ENCODE results near the gene SMCO2. TPM values are rescaled to one million over a fixed set of nuclear protein-coding genes. Genes with fewer than 3 reads are reported as not detected.

Gene SMCO2
- total and polyA plus RNA-seq, 2 donors, result 0.71 to 2.6 TPM

DNA sequence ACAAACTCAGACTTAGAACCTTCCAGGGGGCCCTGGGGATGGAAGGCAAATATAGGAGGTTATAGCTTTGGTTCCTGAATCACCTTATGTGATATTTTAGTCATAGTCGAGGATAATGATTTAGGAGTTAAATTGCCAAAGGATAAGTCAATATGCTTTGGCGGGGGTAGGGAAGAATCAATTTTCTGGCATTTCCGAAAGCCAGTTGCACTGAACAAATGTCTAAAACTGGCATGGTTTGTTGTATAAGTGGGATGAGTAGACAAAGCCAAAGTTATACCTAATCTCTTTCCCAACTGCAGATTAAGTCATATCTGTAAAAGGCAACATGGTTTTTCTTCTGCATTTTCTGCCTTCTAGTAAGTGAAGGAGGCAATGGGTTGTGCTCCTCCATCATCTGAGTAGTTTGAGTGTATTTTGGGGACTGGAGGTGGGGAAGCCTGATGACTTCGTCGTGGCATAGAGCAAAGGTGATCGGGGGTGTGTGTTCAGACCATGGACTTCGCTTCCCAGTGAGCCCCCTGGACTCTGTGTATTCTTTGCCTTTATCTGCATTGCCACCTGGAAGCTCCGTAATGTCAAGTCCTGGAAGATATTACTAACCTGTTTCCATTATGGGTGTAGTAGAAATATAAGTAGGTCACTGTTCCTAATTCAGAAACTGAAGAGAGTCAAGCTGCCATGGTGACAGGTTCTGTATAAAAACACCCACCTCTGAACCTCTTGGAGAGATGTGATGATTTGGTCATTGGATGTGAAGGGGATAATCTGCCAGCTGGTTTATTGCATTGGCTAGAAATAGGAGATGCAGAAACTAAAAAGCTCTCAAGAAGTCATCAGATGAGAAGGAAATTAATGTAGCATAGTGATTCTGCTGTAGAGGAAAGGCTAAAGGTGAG lies 102.0 kb downstream of the SMCO2 start:
- 97% methylated on average over 8 of the region's 8 CpGs for WGBS
- H3K4me1 ChIP-seq (ENCODE audit: control insufficient read depth in 2 of 2, insufficient read depth in 2 of 2, low read length in 2 of 2), result peaks cover 18 to 20% of the 10 kb centered on the region in 2 donors
- no peaks in the 10 kb centered on the region for H3K36me3 ChIP-seq (ENCODE audit: control insufficient read depth in 2 of 2, insufficient read depth in 2 of 2, low read length in 1 of 2)
- H3K9me3 ChIP-seq (ENCODE audit: control insufficient read depth in 2 of 2, insufficient read depth in 1 of 2, low read length in 1 of 2), result peaks cover 0 to 4% of the 10 kb centered on the region in 2 donors
- H3K27me3 ChIP-seq (ENCODE audit: control insufficient read depth in 2 of 2, insufficient read depth in 1 of 2, low read length in 1 of 2), result no peaks in the 10 kb centered on the region
- no peak overlapping the region for H3K4me3 ChIP-seq (ENCODE audit: low read length in 2 of 2)
- no peak overlapping the region for H3K27ac ChIP-seq (ENCODE audit: low read depth in 1 of 2, low read length in 1 of 2)
- DNase-seq (ENCODE audit: low read depth in 6 of 9, low spot score in 9 of 9), result no peak

DNA sequence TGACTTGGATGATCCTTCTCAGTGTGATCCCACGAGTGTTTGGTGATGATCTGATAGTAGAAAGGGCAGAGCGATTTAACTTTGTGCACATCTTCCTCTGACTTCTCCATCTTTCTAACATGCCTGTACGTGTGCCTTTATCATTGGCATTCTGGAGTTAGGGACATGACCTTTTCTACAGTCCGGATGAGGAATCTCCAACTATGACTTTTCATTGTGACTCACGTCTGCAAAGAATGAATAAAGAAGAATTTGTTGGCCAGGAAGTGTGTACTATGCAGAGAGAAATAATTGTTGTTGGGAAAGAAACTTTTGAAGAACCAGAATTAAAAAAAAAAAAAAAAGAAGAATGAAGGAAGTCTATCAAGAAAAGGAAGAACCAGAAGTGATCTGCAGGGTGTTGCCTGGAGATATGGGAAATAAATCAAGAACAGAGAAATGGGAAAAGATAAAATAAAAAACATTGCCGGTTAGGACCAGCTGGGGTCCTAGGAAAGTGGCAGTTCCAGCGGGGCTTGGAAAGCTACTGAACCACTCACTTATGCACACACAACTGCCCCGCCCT lies 102.8 kb downstream of the SMCO2 start:
- no peaks in the 10 kb centered on the region for H3K36me3 ChIP-seq (ENCODE audit: control insufficient read depth in 2 of 2, insufficient read depth in 2 of 2, low read length in 1 of 2)
- peaks cover 18 to 20% of the 10 kb centered on the region in 2 donors for H3K4me1 ChIP-seq (ENCODE audit: control insufficient read depth in 2 of 2, insufficient read depth in 2 of 2, low read length in 2 of 2)
- WGBS, result 60% methylated on average over 8 of the region's 8 CpGs
- H3K9me3 ChIP-seq (ENCODE audit: control insufficient read depth in 2 of 2, insufficient read depth in 1 of 2, low read length in 1 of 2), result peaks cover 0 to 4% of the 10 kb centered on the region in 2 donors
- no peak overlapping the region for H3K4me3 ChIP-seq (ENCODE audit: low read length in 2 of 2)
- no peaks in the 10 kb centered on the region for H3K27me3 ChIP-seq (ENCODE audit: control insufficient read depth in 2 of 2, insufficient read depth in 1 of 2, low read length in 1 of 2)
- DNase-seq (ENCODE audit: low read depth in 6 of 9, low spot score in 9 of 9), result no peak
- peak overlapping the region; percentile 46 to 64 for H3K27ac ChIP-seq (ENCODE audit: low read depth in 1 of 2, low read length in 1 of 2)

DNA sequence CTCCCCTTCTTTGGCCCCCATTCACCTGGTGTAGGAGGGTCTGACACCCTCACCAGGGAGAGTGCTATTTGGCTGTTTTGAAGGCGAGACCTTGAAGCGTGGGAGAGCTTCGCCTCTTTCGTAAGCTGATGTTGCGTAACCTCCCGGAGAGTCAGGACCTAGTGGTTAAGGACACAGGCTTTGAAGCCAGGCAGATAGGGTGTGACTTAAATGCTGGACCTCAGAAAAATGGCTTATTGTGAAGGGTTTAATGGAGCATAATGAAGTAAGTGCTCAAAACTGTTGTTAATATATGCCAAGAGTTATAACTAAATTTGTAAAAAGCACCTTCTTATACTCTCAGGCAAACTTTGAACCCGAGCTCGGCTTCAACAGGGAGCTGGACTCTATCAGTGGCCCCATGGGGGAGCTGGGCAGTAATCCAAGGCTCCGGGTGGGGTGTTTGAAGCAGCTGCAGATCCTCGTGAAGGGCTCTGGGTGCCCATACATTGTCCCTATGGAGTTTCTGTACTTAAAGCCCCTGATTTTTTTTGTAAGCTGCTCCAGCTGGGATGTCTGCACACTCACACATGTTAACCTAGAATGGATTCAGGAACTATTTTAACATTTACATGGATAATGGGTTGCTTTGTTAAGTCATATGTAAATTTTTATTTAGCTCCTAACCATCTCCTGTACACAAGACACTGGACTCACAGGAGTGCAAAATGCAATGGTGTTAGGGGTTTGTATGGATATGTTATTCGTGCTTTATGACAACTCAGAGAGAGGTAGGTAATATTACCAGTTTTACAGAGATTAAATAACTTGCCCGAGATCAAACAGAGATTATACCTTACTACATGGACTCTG lies 103.5 kb downstream of the SMCO2 start:
- no peaks in the 10 kb centered on the region for H3K36me3 ChIP-seq (ENCODE audit: control insufficient read depth in 2 of 2, insufficient read depth in 2 of 2, low read length in 1 of 2)
- no peaks in the 10 kb centered on the region for H3K27me3 ChIP-seq (ENCODE audit: control insufficient read depth in 2 of 2, insufficient read depth in 1 of 2, low read length in 1 of 2)
- no peak overlapping the region for H3K4me3 ChIP-seq (ENCODE audit: low read length in 2 of 2)
- DNase-seq (ENCODE audit: low read depth in 6 of 9, low spot score in 9 of 9), result peak in 4 of 9 donors; percentile 21 to 57 (median 34)
- peaks cover 22 to 23% of the 10 kb centered on the region in 2 donors for H3K4me1 ChIP-seq (ENCODE audit: control insufficient read depth in 2 of 2, insufficient read depth in 2 of 2, low read length in 2 of 2)
- peaks cover 0 to 4% of the 10 kb centered on the region in 2 donors for H3K9me3 ChIP-seq (ENCODE audit: control insufficient read depth in 2 of 2, insufficient read depth in 1 of 2, low read length in 1 of 2)
- peak overlapping the region; percentile 46 to 64 for H3K27ac ChIP-seq (ENCODE audit: low read depth in 1 of 2, low read length in 1 of 2)
- WGBS, result 80% methylated on average over 12 of the region's 12 CpGs

DNA sequence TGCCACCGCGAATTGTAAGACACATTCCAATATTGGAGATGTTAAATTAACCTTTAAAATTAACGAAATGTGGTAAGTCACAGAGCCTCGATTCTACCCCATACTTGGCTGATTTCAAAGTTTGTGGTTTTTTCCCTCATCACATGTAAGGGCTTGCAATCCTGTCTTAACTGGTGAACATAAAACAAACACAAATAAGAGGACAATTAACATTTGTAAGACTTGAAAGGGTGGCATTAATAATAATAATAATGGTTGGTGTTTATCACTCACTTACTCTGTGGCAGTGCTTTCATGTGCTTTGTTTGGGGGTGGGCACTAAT lies 104.1 kb downstream of the SMCO2 start:
- no peak overlapping the region for H3K4me3 ChIP-seq (ENCODE audit: low read length in 2 of 2)
- H3K27me3 ChIP-seq (ENCODE audit: control insufficient read depth in 2 of 2, insufficient read depth in 1 of 2, low read length in 1 of 2), result no peaks in the 10 kb centered on the region
- no peaks in the 10 kb centered on the region for H3K36me3 ChIP-seq (ENCODE audit: control insufficient read depth in 2 of 2, insufficient read depth in 2 of 2, low read length in 1 of 2)
- 79% methylated on average over 4 of the region's 4 CpGs for WGBS
- no peak overlapping the region for H3K27ac ChIP-seq (ENCODE audit: low read depth in 1 of 2, low read length in 1 of 2)
- H3K9me3 ChIP-seq (ENCODE audit: control insufficient read depth in 2 of 2, insufficient read depth in 1 of 2, low read length in 1 of 2), result peaks cover 0 to 4% of the 10 kb centered on the region in 2 donors
- no peak for DNase-seq (ENCODE audit: low read depth in 6 of 9, low spot score in 9 of 9)
- H3K4me1 ChIP-seq (ENCODE audit: control insufficient read depth in 2 of 2, insufficient read depth in 2 of 2, low read length in 2 of 2), result peaks cover 23 to 25% of the 10 kb centered on the region in 2 donors

DNA sequence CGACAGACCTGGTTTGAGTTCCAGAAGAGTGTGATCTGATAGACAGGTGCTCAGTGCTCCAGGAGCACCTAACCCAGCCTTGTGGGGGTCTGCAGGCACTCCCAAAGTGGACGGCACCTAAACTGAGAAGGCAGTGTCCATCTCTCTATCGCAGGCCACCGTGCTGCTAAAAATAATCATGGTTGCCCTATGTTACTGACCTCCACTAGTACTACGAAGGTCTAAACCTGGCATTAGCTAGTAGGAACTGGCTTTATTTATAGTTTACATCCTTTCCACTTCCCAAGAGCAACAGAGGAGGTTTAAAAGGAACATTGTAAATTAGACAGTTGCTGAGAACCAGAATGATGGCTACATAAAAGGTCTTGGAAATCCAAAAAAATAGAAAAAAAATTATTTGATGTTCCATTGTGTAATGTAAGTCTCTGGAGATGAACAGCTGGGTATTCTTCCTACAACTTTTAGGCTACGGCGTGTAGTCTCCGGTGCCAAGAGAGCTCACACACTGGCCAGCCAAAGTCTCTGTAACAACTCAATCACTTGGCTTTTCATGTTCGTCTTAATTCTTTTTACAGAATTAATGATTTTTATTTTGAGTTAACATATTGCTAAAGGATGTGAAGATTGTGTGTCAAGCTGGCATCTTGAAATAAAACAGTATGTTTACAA lies 104.8 kb downstream of the SMCO2 start:
- Histone ChIP-seq H3K4me1 (ENCODE audit: control insufficient read depth in 2 of 2, insufficient read depth in 2 of 2, low read length in 2 of 2) (peaks cover 24 to 25% of the 10 kb centered on the region in 2 donors), H3K4me3 (ENCODE audit: low read length in 2 of 2) (no peak overlapping the region), H3K9me3 (ENCODE audit: control insufficient read depth in 2 of 2, insufficient read depth in 1 of 2, low read length in 1 of 2) (peaks cover 0 to 4% of the 10 kb centered on the region in 2 donors), H3K36me3 (ENCODE audit: control insufficient read depth in 2 of 2, insufficient read depth in 2 of 2, low read length in 1 of 2) (no peaks in the 10 kb centered on the region), H3K27ac (ENCODE audit: low read depth in 1 of 2, low read length in 1 of 2) (no peak overlapping the region), H3K27me3 (ENCODE audit: control insufficient read depth in 2 of 2, insufficient read depth in 1 of 2, low read length in 1 of 2) (no peaks in the 10 kb centered on the region)
- WGBS, result 85% methylated on average over 9 of the region's 9 CpGs
- no peak for DNase-seq (ENCODE audit: low read depth in 6 of 9, low spot score in 9 of 9)

Other genes starting within 250 kb of the SMCO2 start
- gene STK38L, start 202.4 kb upstream of the SMCO2 start, total RNA-seq, result 35.6 TPM
- gene STK38L, start 202.4 kb upstream of the SMCO2 start, polyA plus RNA-seq, result 21.8 TPM
- gene BMAL2, start 113.9 kb upstream of the SMCO2 start, total RNA-seq, result 13.3 TPM
- gene BMAL2, start 113.9 kb upstream of the SMCO2 start, polyA plus RNA-seq, result 7.6 TPM
- 23.7 TPM for gene PPFIBP1, start 77.5 kb downstream of the SMCO2 start, total RNA-seq
- gene PPFIBP1, start 77.5 kb downstream of the SMCO2 start, polyA plus RNA-seq, result 10.0 TPM
- gene REP15, start 249.7 kb downstream of the SMCO2 start, total RNA-seq, result 0.47 TPM
- gene REP15, start 249.7 kb downstream of the SMCO2 start, polyA plus RNA-seq, result 0.94 TPM

Data from thymus (tissue), 11 donors.